GM21447 (cell line): Measurements from ENCODE around the gene PHLDB1.

Source experiments
- ATAC-seq: cut with Tn5 transposase; IDR thresholded peaks from one replicate; pipeline ENCODE4 v1.9.1; 2021; ENCODE audit not compliant: unreplicated experiment

Gene PHLDB1

DNA sequence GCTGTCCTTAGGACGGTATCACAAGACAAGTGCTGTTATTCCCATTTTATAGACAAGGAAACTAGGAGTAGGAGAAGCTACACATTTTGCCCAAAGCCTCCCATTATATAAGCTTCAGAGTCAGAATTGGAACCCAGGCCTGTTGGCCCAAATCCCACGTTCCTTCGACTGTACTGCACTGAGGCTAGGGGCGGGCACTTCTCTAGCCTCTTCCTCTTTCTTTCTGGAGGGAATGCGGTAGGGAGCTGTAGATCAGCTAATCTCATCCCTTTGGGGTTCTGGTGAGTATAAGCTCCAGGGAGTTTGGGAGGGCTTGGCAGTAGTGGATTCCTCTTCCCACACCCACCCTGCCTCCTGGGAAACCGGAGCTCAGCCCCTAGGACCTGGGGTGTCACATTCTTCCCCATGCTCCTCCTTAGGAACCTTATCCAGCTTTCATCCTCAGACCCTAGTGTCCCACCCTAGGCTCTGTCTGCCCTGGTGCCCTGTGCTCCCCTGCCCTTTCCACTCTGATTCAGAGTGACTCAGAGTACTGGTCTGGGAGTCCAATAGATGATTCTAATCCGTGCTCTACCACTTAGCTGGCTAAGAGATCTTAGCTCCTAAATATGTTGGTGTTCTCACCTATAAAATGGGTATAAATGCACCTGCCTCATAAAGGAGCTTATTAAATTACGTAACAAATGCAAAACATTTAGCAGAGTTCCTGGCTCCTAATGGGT is 29.3 kb downstream of the PHLDB1 start:
- ATAC-seq, result no peak

DNA sequence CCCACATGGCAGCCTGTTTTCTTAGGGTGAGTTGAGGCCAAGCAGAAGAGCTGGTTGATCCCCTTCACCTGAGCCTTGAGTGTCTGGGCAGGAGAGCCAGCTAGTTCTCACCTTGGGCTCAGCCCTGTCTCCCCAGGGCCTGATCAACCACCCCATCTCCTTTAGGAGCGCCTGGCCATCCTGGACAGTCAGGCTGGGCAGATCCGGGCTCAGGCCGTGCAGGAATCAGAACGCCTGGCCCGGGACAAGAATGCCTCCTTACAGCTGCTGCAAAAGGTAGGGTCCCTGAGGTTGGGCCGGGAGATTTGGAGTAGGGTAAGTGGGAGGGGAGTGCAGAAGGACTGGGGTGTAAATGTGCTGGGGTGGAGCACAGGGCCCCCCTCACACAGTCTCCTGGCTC is 31.3 kb downstream of the PHLDB1 start:
- ATAC-seq, result no peak

DNA sequence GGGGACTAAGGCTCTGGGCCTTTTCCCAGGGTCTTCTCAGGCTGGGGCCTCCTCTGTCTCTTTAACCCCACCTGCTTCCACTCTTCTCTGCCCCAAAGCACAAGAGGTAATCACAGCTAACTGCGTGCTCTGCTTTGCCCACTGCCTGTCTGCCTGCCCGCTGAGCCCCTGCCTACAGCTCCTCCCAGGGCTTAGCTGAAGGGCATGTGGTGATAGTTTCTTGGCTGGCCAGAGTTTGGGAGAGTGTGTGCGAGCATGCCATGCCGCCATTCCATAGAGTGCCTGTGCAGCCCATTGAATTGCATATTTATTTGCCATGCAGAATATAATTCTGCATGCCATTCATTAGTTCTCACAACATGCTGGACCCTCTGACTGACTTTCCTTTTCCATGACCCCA is 32.5 kb downstream of the PHLDB1 start:
- ATAC-seq, result no peak

DNA sequence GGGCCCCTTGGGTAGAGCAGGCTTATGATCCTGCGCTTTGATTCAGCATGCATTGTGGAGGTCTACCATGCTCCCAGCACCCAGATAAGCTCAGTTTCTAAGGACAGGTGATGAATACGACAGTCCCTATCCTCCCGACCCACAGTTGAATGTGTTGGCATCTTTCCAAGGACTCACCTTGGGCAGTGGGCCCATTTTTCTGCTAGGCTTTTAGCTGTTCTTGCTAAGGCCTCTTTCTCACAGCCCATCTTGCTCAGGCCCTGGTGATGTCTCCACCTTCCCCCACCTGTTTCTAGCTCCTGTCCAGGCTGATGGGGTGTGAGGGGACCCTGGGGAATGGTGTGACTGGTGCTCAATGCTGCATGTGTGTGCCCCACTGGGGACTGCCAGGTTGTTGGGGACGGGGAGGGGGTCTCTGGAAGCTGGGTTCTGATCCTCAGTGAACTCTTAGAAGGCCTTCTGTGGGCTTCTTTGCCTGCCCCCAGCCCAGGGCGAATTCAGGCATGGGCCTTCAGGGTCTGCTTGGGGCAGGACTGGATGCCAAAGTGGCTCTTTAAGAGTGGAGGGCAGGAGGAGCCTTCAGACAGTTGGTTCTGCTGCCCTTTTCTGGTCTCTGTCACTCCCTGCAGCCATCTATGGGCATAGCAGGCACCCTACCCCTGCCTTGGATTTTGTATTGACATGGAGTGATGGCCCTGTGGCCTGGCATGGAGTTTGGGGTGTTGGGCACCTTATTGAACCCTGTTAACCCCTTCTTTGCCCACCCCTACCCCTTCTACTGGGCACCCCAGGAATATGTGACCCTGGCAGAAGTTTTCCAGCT is 33.1 kb downstream of the PHLDB1 start:
- no peak for ATAC-seq

DNA sequence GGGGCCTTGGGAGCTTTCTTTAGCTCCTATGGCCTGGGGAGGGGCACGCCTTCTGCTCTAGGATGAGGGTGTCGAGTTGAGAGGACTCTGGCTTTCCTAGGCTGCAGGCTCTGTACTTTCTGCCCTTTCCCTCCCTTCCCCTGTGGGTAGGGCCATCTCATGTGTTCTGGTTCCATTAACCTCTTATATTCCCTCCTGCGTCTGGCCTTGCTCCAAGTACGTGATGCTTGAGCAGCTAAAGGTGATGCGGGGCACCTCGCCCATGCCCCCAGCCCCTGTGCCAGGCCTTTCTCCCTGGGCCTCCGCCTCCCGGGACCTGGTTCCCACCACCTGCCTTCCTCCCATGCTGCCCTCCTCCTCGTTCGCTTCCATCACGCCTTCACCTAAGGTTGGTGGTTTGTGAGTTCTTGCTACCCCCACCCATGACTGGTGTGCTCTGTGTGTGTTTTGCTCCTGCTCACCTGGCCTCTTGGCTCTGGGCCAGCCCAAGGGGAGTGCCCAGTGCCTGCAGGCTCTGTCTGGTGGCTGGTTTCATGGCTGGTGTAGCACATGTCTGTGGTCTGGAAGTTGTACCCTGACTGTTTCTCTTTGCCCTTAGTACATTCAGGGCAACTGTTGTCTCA is 34.1 kb downstream of the PHLDB1 start:
- no peak for ATAC-seq

DNA sequence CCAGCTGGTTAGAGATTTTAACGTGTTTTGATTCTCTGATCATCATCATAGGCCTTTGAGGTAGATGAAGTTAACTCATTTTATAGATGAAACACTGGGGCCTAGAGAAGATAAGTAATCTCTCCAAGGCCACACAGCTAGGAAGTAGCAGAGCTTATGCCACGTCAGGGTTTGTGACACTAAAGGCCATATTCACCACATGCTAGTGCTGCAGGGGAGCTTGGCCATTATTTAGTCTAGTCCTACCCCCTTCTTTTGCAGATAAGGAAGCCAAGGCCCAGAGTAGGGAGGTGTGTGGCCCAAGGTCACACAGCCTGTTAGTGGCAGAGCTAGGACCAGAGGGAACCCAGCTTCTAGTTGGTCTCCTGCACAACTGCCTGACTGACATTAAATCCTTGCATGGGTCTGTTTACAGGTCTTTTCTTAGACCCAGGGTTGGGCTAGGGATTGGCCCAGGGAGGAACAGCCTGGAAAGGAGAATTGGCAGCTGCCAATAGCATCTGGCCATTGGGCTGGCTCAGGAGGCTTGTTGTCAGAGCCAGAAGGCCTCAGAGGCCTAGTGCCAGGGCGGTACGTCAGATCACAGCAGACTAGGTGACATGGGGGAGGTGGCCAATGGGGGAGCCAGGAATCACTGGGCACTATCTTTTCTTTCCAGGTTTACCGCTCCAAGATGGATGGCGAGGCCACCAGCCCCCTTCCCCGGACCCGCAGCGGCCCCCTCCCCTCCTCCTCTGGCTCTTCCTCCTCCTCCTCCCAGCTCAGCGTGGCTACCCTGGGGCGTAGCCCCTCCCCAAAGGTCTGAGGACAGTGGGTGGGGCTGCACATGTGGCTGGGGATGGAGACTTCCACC is 36.0 kb downstream of the PHLDB1 start:
- no peak for ATAC-seq

DNA sequence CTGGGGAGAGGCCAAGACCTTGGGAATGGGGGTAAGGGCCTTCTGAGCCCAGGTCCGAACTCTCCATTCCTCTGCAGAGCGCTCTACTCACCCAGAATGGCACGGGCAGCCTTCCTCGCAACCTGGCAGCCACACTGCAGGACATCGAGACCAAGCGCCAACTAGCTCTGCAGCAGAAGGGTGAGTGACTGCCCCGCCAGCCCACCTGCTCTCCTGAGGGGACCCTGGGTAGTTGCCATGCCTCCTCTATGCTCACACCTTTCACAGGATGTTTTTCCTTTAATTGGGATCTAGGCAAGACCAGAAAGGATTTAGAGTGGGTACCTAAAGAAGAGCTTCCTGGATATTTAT is 36.6 kb downstream of the PHLDB1 start:
- ATAC-seq, result no peak

DNA sequence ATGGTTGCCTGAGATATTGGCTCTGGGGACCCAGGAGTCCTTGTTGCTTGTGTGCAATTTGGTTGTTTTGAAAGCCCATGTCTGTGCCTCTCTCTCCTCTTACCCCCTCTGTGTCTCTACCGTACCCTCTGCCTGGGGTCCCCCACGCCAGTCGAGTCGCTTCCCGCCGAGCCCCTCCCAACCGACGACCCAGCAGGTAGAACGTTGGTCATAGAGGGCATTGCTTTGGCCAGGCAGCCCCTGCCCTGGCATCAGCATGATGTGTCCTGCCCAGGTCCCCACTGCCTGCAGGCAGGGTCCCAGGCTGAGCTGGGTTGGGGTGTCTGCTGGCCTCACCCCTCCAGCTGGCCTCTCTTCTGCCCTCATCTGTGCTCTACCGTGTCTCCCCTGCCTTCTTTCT is 37.1 kb downstream of the PHLDB1 start:
- no peak for ATAC-seq

DNA sequence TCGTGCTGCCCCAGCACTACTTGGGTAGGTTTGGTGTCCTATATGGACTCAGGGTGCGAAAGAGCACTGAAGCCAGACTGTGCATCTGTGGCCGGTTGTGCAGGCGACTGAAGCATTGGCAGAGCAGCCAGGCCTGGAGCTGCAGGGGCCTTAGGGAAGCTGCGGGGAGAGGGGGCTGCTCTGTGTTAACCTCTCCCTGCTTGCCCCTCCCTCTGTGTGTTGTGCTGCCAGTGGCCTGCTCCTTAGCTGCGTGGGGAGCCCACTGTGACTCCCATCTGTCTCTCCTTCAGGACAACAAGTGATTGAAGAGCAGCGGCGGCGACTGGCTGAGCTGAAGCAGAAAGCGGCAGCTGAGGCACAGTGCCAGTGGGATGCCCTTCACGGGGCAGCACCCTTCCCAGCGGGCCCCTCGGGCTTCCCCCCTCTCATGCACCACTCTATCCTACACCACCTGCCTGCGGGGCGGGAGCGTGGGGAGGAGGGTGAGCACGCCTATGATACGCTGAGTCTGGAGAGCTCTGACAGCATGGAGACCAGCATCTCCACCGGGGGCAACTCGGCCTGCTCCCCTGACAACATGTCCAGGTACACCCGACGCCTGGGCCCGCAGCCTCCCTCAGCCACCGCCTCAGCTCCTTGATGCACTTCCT is 37.8 kb downstream of the PHLDB1 start:
- no peak for ATAC-seq

DNA sequence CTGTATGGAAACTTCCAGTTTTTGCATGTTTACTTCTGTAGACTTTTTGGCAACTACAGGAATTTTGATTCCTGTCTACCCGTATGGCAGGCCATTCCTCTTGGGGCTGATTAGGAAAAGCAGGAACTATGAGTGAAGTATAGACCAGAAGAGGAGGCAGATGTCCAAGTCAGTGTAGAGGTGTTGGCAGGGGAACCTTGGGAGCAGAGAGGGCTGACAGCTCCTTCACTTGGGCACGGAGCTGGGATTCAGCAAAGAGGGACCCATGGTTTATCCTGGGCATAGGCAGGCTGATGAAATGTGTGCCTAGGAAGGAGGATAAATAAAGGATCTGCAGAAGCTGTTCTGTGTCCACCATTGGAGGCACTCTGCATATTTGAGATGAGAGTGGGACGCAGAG is 39.0 kb downstream of the PHLDB1 start:
- ATAC-seq, result no peak

DNA sequence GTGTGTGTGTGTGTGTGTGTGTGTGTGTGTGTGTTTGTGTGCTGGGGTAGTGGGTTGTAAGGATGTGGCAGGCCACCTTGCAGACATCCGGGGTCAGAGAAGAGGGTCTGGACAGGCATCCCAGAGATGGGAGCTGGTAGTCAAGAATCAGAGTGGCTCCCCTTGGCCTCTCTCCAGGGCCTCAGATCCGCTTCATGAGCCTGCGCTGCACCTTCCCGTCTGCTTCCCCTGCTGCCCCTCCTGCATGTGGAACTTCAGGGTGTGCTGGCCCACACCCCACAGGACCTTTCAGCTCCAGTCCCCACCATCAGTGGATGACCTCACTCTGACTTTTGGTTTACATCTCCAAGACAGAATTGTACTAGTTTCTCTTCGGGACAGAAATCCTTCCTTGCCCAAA is 40.9 kb downstream of the PHLDB1 start:
- ATAC-seq, result no peak

DNA sequence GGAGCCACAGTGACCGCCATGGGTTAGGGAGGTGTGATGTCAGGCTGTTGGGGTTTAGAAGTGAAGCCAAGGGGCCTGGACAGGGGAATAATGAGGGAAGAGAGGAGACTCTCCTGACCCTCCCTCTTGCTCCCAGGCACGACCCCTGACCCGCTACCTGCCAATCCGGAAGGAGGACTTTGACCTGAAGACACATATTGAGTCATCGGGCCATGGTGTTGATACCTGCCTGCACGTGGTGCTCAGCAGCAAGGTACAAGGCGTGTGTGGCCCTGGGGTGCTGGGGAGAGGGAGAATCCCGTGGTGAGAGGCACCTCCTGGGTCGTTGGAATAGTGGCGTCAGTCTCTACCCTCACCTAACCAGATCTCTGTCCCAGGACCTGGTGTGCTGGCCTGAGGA is 42.5 kb downstream of the PHLDB1 start:
- ATAC-seq, result no peak

DNA sequence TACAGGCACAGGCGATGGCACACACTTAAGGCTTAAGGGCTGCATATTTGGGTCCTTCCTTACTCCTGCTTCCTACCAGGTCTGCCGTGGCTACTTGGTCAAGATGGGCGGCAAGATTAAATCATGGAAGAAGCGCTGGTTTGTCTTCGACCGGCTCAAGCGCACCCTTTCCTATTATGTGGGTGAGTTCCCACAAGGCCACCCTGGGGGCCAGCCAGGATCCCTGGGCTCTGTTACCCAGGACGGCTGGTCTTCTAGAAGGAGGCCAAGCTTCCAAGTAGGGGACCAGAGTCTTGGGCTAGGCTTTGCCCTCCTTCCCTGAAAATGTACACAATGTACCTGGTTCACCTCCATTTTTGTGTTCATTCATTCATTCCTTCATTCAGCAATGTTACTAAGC is 43.0 kb downstream of the PHLDB1 start:
- no peak for ATAC-seq

DNA sequence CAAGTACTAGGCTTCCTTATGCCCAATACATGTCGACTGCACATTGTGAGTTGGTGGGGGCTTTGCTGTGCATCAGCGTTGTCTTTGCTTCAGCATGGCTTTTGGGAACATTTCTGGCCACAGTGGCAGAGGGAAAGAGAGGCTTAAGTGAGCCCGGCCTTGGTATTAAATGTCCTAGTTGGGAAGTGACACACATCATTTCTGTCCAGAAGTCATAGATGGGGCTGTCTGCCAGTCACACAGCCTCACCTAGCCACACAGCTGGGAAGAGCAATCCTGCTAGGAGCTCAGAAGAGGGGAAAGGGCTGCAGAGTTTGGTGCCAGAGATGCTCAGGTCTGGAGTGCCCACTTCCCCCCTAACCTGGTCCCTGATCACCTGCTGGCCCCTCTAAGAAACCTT is 44.4 kb downstream of the PHLDB1 start:
- ATAC-seq, result no peak

DNA sequence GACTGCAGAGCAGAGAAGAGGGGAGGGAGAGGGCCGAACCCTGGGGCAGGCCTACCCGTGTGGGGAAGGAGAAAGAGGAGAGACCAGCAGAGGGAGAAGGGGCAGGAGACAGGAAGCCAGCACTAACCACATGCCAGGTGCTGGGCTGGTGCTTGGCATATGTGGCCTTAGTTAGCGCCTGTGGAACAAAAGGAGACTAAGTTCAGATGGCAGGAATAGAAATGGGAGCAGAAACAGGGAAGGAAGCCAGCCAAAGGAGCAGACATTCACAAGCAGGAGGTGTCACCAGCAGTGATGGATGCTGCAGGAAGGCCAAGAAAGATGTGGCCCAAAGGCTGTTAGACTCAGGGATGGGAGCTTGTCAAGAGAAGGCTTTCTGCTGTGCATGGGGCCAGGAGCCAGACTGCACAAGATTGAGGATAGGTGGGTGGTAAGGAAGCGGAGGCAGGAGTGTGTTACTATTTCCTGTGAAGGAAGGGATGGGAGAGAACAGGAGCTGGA is 45.3 kb downstream of the PHLDB1 start:
- ATAC-seq, result no peak

DNA sequence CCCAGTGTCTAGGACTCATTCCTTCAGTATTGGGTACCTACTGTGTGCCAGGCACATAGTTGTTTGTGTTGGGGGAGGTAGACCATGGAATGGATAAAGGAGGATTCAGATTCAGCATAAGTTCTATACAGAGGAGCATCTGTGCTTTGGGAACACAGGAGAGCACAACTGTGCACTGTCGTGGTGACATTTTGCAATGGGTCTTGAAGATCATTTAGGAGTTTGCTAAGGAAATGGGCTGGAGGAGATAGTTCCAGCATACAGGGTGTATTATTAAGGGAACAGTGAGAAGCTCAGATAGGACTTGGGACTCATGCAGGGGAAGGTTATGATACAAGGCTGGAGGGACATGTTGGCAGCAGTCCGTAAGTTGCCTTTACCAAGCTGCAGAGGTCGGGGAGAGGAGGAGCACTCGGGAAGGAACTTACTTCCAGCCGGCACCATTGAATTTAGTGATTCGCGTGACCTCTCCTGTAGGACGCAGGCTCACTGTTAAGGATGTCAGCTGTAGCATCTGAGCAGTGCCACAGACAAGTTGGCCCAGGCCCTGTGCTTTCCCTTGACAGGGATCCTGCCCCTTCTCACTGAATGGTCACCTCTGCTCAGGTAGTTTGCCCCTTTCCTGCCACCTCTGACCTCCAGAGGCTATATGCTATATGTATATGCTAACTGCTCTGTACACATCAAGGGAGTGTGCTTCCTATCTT is 46.4 kb downstream of the PHLDB1 start:
- no peak for ATAC-seq

DNA sequence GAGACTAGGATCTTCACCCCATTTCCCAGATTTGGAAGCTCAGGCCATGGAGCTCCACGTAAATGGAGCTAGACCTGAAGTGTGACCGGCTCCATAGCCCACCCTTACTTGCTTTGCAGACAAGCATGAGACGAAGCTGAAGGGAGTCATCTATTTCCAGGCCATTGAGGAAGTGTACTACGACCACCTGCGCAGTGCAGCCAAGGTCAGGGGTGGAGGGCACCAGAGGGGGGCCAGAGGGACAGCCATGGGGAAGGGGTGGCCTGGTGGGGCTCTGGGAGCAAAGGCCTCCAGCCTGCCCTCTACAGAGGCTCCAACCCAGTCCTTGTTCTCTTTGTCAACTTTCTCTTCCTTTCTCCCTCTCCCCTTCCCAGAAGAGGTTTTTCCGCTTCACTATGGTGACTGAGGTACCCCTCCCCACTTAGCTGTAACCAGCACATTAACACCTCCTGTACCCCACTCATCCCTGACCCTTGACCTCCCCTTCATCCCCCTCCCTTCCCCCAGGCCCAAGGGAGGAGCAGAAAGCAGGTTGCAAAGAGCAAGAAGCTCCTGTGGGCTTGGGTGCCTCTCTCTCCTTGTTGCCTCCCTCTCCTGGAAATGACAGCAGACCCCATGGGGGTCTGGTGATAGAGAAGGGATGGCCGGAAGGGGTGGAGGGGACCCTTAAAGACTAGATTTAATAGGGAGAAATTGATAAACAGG is 48.2 kb downstream of the PHLDB1 start:
- no peak for ATAC-seq

DNA sequence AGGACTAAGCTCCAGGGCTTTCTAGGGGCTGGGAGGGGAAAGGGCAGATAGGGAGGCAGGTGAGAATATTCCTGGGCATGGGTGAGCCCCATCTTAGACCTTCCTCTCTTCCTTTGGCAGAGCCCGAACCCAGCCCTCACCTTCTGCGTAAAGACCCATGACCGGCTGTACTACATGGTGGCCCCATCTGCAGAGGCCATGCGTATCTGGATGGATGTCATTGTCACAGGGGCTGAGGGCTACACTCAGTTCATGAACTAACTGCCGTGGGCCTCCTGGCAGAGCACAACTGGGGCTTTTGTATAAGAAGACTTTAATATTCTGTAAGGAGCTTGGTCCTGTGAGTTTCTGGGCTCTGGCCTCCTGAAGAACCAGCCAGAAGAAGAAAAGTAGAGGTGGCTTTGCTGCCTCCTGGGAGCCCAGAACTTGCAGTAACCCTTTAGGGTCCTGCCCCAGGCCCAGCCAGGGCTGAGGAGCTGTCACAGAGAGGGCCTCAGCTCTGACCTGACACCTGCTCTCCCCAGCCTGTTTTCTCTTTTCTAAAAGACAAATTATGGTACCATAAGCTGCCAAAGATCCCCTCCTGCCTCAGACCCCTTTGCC is 49.2 kb downstream of the PHLDB1 start:
- ATAC-seq, result no peak

DNA sequence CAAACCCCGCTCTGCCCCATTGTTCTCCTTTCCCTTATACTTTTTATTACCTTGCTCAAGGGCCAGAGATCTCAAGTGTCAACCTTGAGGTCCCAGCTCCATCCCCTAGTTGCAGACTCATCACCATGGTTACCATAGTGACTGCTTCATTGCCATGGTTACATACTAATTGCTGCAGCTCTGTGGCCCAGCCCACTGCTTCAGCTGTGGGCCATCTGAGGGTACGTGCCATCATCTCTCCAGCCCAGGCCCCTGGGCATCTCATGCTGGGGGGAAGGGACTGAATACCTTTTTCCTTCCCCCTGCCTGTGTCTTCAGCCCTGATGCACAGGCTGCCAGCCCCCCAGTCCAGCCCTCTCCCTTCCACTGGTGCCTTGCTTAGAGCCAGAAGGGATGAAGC is 49.8 kb downstream of the PHLDB1 start:
- no peak for ATAC-seq
